ENCODE data around the gene DOCK7. TPM values are rescaled to one million over a fixed set of nuclear protein-coding genes. Genes with fewer than 3 reads are reported as not detected.

Gene DOCK7
- total RNA-seq, 1 donor from 2014 or later: 46.0 TPM

- intact Hi-C loops (cut with DNase I): no loop called here
Measured at GRCh38 chr1:62523860-62524259, 164.3 kb downstream of the DOCK7 start.

GRCh38 chr1:62516600-62516999, 171.6 kb downstream of the DOCK7 start:
- no peak for DNase-seq (ENCODE audit: low spot score in 2 of 2)
- Histone ChIP-seq H3K27me3 (no peaks in the 10 kb centered on the region), H3K4me1 (no peaks in the 10 kb centered on the region), H3K9me3 (no peaks in the 10 kb centered on the region), H3K4me3 (no peak overlapping the region), H3K36me3 (peaks cover 9 to 18% of the 10 kb centered on the region in 2 donors), H3K27ac (no peak overlapping the region)
- TF ChIP-seq CTCF (IDR thresholded peaks at IDR 0.05): no peak
- intact Hi-C loops (cut with DNase I): no loop called here

More at GRCh38 chr1:62523860-62524259, 164.3 kb downstream of the DOCK7 start:
- Histone ChIP-seq H3K27ac (no peak overlapping the region), H3K4me1 (no peaks in the 10 kb centered on the region), H3K9me3 (no peaks in the 10 kb centered on the region), H3K4me3 (no peak overlapping the region), H3K27me3 (no peaks in the 10 kb centered on the region), H3K36me3 (peaks cover 0 to 13% of the 10 kb centered on the region in 2 donors)
- no peak for TF ChIP-seq CTCF (IDR thresholded peaks at IDR 0.05)
- DNase-seq (ENCODE audit: low spot score in 2 of 2): no peak

GRCh38 chr1:62514746-62515423, 173.3 kb downstream of the DOCK7 start:
- DNase-seq (ENCODE audit: low spot score in 2 of 2): no peak
- Histone ChIP-seq H3K36me3 (peaks cover 12 to 18% of the 10 kb centered on the region in 2 donors), H3K27me3 (no peaks in the 10 kb centered on the region), H3K9me3 (no peaks in the 10 kb centered on the region), H3K27ac (no peak overlapping the region), H3K4me3 (no peak overlapping the region), H3K4me1 (no peaks in the 10 kb centered on the region)
- TF ChIP-seq CTCF (IDR thresholded peaks at IDR 0.05): no peak
- intact Hi-C loops (cut with DNase I): no loop called here

- H3K27me3 ChIP-seq: no peaks in the 10 kb centered on the region
- H3K27ac ChIP-seq: no peak overlapping the region
- intact Hi-C loops (cut with DNase I): no loop called here
- peaks cover 17 to 18% of the 10 kb centered on the region in 2 donors for H3K36me3 ChIP-seq
- H3K4me1 ChIP-seq: no peaks in the 10 kb centered on the region
- DNase-seq (ENCODE audit: low spot score in 2 of 2): no peak
- H3K4me3 ChIP-seq: no peak overlapping the region
- no peak for TF ChIP-seq CTCF (IDR thresholded peaks at IDR 0.05)
- H3K9me3 ChIP-seq: no peaks in the 10 kb centered on the region
Measured at GRCh38 chr1:62513013-62513412, 175.2 kb downstream of the DOCK7 start.

- TF ChIP-seq CTCF (IDR thresholded peaks at IDR 0.05): no peak
- Histone ChIP-seq H3K4me1 (no peaks in the 10 kb centered on the region), H3K27ac (no peak overlapping the region), H3K27me3 (no peaks in the 10 kb centered on the region), H3K9me3 (no peaks in the 10 kb centered on the region), H3K36me3 (peaks cover 17 to 34% of the 10 kb centered on the region in 2 donors), H3K4me3 (no peak overlapping the region)
- intact Hi-C loops (cut with DNase I): no loop called here
- no peak for DNase-seq (ENCODE audit: low spot score in 2 of 2)
Measured at GRCh38 chr1:62509028-62509427, 179.2 kb downstream of the DOCK7 start.
